GM19372 (cell line): ENCODE data around the gene SULT2B1.
"Not testable (repeated sequence)": the region's sequence is repeated elsewhere in the genome, so short reads cannot be mapped to it uniquely, and the experiment has no call there.

Experiments
- ATAC-seq: cut with Tn5 transposase; IDR thresholded peaks from one replicate; pipeline ENCODE4 v1.9.1; 2021; ENCODE audit warnings: mild to moderate bottlenecking, low read depth, moderate library complexity; ENCODE audit not compliant: unreplicated experiment

SULT2B1 gene

DNA sequence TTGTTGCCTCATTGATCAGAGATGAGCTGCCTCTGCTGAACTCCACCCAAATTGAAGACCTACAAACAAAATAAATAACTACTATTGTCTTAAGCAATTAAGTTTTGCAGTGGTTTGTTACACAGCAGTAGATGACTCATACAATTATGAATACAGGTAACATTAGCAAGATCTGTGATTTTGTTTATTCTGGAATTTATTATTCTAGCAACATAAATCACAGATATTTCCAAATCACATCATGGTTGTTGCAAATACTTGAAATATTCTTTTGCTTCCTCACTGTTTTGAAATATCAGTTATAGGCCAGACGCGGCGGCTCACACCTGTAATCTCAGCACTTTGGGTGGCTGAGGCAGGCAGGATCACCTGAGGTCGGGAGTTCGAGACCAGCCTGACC, 27.2 kb upstream of the SULT2B1 start:
- no peak for ATAC-seq

DNA sequence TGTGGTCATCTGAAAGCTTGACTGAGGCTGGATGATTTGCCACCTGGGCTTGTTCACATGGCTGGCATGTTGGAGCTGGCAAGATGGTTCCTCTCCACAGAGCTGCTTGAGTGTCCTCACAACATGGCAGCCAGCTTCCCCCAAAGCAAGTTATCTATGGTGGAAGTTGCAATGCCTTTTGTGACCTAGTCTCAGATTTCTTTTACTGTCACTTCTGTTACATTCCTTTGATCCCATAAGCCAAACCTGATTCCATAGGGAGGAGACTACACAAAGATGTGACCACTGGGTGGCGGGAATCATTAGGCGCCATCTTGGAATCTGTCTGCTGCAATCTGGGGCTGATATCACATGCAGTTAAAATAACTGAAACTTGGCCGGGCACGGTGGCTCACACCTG, 22.8 kb upstream of the SULT2B1 start:
- ATAC-seq, result no peak

DNA sequence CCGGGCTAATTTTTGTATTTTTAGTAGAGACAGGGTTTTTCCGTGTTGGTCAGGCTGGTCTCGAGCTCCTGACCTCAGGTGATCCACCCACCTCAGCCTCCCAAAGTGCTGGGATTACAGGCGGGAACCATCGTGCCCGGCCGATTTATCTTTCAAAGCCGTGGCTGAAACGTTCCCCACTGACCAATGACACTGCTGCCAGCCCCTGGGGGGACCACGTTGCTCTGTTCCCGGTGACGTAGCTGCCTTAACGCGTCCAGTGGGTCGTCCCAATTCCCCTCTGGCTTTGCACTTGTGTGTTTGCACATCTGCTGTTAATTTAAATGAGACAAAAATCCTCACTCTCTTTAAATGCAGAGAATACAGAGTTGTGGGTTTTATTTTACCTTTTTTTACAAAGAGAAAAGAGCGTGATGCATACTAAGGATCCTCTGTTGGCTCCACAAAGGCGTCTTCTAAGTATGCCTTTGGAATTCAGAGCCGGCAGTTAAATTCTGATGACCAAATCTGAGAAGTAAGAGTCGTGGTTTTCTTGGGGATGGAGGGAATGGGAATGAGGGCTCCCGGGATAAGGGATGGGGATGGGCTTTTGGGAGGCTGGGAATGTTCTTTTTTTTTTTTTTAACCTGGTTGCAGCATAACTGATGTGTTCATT, 21.8 kb upstream of the SULT2B1 start:
- no peak for ATAC-seq

DNA sequence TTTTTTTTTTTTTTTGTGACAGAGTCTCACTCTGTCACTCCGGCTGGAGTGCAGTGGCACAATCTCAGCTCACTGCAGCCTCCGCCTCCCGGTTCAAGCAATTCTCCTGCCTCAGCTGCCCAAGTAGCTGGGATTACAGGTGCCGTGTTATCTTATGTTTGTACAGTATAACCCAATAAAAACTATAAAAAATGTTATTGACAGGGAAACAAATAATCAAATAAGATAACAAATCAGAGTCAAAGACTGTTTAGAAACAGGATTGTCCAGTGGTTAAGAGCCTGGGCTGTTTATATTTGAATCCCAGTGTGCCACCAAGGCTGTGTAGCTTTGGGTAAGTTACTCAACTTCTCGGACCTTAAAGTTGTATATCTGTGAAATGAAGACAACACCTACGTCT, 21.2 kb upstream of the SULT2B1 start:
- ATAC-seq, result no peak

DNA sequence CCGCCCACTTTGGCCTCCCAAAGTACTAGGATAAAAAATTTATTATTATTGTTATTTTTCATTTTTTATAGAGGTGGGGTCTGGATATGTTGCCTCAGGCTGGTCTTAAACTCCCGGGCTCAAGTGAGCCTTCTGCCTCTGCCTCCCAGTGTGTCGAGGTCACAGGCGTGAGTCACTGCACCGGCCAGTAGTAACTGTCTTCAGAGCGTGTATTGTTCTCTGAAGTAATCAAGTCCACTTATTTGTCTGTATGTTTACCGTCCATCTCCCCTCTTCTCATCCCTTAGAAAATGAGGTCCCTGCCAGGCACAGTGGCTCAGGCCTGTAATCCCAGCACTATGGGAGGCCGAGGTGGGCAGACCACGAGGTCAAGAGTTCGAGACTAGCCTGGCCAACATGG, 18.2 kb upstream of the SULT2B1 start:
- ATAC-seq, result no peak

DNA sequence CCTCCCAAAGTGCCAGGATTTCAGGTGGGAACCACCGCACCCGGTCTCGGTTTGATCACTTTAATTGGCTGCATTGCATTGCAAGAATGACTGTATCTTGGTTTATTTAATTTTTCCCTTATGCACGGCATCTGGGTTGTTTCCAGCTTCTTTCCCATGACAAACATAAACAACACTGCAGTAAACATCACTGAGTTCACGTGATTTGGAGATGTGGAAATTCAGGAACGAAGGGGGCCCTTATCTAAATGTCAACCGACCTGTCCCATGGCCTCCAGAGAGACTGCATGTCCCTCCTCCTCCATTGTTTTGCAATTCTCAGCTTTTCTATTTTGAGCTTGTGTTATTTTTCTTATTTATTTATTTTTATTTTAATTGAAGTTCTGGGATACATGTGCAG, 14.4 kb upstream of the SULT2B1 start:
- ATAC-seq, result no peak

DNA sequence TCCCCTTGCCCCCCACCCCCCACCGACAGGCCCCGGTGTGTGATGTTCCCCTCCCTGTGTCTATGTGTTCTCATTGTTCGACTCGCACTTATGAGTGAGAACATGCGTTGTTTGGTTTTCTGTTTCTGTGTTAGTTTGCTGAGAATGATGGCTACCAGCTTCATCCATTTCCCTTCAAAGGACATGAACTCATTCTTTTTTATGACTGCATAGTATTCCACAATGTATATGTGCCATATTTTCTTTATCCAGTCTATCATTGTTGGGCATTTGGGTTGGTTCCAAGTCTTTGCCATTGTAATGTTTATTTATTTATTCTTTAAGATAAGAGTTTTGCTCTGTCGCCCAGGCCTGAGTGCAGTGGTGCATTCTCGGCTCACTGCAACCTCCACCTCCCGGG, 13.9 kb upstream of the SULT2B1 start:
- not testable (repeated sequence) for ATAC-seq

DNA sequence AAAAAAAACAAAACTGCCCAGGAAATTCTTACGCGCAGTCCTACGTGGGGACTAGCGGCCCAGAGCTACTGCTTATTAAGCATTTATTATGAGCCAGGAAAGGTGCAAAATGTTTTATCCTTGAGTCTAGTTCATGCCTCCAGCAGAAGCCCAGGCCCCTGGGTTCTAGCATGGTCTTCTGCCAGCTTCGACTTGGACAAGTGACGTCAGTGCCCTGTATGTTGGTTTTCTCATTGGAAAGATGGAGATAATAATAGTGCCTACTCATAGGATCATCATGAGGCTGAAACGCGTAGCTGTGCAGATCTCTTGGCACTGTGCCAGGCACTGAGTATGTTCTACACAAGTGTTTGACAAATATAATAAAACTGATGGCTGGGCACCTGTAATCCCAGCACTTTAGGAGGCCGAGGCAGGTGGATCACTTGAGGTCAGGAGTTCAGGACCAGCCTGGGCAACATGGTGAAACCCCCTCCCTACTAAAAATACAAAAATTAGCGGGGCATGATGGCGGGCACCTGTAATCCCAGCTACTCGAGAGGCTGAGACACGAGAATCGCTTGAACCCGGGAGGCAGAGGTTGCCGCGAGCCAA, 12.4 kb upstream of the SULT2B1 start:
- no peak for ATAC-seq

DNA sequence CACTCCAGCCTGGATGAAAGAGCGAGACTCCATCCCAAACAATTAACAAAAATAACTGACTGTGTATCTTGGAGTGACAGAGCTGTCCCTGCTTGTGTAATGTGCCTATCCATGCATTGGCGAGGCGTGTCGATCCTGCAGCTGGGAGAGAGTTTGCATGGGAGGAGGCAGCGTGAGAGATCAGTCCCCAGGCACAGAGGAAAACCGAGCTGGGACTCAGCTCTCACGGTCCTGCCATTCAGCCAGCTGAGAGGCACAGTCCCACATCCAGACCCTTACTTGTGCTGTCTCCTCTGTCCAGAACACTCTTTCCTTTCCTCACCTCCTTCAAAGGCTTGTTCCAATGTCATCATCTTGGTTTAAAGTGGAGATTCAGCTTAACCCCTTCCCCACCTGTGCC, 11.9 kb upstream of the SULT2B1 start:
- ATAC-seq, result no peak

DNA sequence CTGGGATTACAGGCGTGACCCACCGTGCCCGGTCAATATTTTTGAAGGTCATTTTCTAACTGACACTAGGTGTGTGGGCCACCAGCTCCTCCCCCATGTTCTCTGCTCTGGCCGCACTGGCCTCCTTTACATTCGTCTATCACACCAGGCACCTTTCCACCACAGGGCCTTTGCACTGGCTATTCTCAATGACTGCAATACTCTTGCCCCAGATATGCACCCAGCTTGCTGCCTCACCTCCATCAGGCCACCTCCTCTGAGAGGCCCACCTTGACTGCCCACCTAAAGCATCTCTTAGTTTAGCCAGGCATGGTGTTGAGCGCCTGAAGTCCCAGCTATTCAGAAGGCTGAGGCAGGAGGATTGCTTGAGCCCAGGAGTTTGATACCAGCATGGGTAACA, 10.2 kb upstream of the SULT2B1 start:
- no peak for ATAC-seq

DNA sequence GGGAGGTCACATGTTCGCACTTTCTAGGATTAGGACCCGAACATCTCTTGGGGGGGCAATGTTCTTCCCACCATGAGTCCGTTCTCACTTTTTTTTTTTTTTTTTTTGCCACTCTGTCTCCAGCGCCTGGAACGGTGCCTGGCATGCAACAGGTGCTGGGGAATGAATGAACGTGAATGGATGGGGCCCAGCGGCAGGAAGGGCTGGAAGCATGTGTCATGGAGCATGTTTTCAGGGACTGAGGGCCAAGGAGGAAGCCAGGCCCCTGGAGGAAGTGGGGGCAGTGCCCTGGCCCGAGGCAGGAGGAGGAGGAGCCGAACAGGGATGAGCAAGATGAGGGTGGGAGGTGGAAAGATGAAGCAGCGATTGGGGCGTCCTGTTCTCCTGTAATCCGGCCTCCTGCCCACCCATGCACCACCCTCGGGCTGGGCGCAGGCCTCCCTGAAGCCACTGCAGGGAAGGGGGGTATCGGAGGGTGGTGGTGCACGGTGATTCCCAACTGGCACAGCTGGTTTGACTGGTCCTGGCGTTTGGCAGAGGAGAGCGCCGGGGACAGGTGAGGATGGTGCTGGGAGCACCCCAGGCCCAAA, 8.8 kb upstream of the SULT2B1 start:
- no peak for ATAC-seq

DNA sequence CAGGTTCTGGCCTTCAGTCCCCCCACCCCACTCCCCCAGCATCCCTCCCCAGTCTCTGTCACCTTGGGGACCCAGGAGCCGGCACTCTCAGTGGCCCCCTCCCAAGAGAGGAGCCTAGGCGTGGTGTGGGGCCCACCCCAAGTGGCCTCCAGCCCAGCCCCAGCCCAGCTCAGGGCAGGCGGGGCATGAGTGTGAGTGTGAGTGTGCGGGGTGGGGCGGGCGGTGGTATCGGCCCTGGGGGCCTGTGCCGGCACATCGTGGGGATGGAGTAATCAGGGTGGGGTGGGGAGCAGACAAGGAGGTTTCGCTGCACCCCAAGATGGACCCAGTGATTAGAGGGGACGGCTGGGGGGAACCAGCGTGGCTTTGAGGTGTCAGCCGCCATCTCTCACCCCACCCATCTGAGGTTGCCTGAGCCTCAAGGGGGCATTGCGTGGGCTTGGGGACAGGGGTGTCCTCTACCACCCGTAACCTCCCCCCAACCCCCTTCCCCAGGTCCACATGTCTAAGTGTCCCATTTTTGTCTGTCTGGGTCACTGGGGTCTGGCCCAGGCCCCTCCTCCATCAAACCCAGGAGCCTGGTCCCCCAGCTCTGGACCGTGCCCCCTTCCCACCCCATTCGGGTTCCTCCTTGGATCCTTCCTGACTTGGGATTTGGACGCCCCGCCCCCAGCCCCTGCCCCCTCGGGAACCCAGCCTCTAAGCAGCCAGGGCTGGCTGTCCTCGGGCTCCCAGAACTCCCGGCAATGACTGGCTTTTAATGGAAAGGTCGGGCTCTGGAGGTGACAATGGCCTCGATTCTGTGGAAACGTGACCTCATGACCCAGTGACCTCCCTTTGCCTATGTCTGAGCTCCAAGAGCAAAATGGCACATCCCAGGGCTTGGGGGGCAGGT, 6.9 kb upstream of the SULT2B1 start:
- ATAC-seq, result no peak

DNA sequence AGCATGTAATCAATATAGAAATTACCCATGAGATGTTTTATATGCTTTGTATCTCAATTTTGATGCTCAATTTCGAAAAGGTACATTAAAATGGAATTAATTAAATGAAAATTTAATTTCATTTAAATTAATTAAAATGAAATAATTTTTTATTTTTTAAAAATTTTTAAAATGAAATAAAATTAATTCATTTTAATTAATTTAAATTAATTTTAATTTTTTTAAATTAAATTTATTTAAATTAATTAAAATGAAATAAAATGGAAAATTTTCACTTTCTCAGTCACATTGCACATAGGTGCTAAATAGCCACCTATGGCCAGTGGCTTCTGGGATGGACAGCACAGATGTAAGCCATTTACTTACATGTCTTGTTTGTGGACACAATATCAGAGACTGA, 4.2 kb upstream of the SULT2B1 start:
- no peak for ATAC-seq

DNA sequence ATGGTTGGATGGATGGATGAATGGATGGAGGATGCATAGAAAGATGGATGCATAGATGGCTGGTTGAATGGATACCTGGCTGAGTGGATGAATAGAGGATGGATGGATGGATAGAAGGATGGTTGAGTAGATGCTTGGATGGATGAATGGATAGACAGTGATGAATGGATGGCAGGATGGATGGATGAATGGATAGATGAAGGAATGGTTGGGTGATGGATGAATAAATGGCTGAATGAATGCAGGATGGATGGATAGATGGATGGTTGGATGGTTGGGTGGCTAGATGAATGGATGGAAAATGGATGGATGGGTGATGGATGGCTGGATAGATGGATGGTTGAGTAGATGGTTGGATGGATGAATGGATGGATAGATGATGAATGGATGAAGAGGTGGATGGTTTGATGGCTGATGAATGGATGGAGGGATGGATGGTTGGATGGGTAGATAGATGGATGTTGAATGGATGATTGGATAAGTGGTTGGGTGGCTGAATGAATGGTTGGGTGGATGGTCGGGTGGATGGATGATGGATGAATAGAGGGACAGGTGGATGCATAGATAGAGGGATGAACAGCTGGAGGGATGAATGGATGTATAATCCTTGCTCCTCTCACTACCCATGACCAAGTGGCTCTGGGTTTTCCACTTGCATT, 3.6 kb upstream of the SULT2B1 start:
- ATAC-seq, result no peak

DNA sequence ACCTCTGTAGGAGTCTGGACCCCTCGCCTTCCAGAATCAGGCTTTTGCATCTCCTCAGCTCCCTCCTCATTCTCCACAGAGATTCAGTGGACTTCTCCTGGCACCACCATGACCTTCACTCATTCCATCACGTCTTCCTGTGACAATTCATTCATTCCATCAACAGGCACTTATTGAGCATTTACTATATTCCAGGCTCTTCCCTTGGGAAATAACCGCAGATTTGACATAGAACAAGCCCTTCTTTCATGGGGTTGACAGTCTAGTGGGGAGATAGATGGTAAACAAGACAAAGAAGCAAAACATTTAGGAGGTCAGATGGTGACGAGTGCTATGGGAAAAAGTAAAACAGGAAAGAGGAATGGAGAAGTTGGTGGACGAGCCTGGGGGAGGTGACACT, 2.6 kb upstream of the SULT2B1 start:
- no peak for ATAC-seq

DNA sequence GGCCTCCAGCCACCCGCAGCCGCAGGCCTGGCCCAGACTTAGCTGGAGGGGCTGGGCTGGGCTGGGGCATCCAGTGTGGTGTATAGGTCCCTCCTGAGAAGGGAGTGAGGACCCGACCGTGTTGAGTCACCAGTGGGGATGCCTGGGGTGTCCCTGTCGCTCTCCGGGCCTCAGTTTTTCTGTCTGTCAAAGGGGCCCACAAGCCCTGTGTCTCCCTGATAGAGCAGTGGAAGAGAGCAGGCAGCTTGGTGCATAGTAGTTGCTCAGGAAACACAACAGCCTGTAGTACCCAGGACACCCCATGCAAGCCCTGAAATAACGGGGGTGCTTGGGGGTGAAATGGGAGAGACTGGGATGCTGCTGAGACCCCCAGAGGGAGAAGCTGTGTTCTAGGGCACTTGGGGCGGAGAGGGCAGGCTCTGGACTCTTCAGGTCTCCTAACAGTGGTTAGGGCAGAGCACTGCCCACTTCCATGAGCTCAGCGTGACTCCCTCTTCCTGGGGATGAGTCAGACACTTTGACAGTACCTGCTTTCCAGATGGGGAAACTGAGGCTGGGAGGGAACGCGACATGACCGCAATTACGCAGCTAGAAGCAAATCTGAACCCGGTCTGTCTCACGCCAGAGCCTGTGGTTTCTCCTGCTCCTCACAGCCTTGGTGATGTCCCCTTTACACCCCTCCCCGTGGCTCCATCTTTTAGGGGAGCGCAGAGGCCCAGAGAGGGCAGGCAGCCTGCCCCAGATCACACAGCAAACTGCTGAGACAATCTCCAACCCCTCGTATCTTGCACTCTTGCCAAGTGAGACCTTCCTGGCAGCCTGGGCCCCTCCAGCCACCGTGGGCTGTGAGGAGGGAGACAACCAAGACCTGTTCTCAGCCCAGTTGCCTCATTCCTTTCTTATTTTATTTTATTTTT, 692 bp downstream of the SULT2B1 start:
- ATAC-seq, result no peak

DNA sequence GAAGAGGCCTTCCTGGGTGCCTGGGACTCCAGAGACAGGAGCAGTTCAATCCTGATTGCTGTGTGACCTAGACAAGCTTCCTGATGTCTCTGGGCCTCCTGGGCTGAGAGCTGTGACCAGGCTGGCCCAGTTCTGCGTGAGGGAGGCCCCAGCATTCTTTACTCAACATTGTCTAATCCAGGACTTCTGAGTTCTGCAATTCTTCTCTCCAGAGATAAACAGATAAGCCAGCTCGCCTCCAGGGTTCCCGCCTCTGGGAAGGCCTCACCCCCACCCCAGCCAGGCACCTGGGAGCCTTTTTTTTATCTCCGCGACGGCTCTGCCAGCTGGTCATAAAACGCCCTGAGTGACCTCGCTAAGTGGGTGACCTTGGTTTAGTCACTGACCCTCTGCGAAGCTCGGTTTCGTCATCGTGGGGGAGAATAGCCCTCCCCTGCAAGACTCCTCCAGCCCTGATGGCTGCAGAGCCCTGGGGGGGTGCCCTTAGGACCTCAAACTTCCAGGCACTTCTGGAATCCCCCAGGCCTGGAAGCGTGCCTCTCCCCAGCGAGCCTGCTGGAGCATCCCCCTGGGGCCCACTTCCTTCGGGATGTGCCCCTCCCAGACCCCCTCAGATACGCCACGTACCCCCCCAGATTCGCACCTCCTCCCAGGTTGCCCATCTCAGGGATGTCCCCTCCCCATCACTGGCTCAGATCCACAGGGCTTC, 1.9 kb downstream of the SULT2B1 start:
- no peak for ATAC-seq

DNA sequence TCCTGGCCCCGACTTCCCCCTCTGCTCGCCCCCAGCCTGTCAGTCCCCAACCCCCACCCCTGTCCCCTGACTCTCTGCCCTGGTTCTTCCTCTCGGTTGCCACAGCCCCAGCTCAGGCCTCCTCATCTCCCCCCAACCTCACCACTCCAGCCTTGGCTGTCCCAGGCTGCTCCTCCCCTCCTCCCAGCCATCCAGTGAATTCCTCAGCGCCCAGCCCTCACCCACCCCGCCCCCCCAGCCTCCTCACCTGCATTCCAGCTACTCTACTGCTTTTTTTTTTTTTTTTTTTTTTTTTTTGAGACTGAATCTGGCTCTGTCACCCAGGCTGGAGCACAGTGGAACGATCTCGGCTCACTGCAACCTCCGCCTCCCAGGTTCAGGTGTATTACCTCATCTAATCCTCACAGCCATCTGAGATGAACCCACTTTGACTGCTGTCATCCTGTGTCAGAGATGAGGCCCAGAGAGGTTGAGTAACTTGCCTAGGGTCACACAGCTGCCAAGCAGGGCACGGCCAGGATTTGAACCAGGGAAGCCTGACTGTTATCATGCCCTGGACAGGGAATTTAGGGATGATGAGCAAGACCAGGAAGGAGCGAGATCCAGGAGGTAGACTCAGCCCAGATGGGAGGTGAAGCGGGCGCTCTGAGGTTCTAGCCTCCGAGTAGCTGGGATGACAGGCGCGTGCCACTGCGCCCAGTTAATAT, 2.6 kb downstream of the SULT2B1 start:
- no peak for ATAC-seq

DNA sequence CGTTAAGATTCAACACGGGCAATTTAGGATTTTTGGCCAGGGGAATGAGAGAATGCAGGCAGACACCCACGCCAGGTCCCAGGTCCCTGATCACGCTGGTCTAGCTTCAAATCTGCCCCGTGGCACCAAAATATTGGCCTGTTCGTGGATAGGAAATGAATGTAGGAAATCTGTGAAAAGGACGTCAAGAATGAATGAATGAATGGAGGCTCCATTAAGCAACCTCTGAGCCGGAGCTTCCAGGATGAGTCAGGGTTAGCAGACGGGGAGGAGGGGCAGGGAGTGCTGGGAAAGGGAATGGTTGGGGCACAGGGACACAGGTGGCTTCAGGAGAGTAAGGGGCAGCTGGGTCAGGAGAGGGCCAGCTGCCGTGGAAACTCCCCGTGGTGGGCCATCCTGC, 4.2 kb downstream of the SULT2B1 start:
- no peak for ATAC-seq
